MM.1S (cell line): ENCODE measurements around the gene DCXR.

Experiments
- DNase-seq: peaks from one replicate; pipeline ENCODE4 v3.0.0-alpha.2; 2015
- H2AFZ ChIP-seq: fragments of 300-600 bp; sonication (generic); 2 replicates; pipeline ENCODE4 v1.6.0; 2016; ENCODE audit warnings: antibody characterized with exemption, low read length
- H3F3A ChIP-seq: fragments of 300-600 bp; sonication (generic); 2 replicates; pipeline ENCODE4 v1.6.1; 2016; ENCODE audit warnings: mild to moderate bottlenecking, antibody characterized with exemption, low read length, moderate library complexity, mixed read lengths; ENCODE audit not compliant: insufficient read depth
- H3K27ac ChIP-seq: fragments of 300-600 bp; sonication (generic); 2 replicates; pipeline ENCODE4 v1.5.1; 2016; ENCODE audit warnings: mild to moderate bottlenecking, low read length
- H3K27me3 ChIP-seq: fragments of 300-600 bp; sonication (generic); replicated peaks from 2 replicates; pipeline ENCODE4 v1.6.0; 2016; ENCODE audit warnings: low read length; ENCODE audit not compliant: insufficient read depth
- H3K36me3 ChIP-seq: fragments of 300-600 bp; sonication (generic); replicated peaks from 2 replicates; pipeline ENCODE4 v1.6.1; 2016; ENCODE audit warnings: mild to moderate bottlenecking, low read length, mixed read lengths; ENCODE audit not compliant: insufficient read depth
- H3K4me1 ChIP-seq: fragments of 300-600 bp; sonication (generic); 2 replicates; pipeline ENCODE4 v1.6.1; 2016; ENCODE audit warnings: low read length, mixed read lengths
- H3K4me2 ChIP-seq: fragments of 300-600 bp; sonication (generic); 2 replicates; pipeline ENCODE4 v1.6.0; 2016; ENCODE audit warnings: low read depth, low read length
- H3K4me3 ChIP-seq: fragments of 300-600 bp; sonication (generic); 2 replicates; pipeline ENCODE4 v1.5.1; 2016; ENCODE audit warnings: low read length, mixed read lengths
- H3K79me2 ChIP-seq: fragments of 300-600 bp; sonication (generic); 2 replicates; pipeline ENCODE4 v1.6.1; 2016; ENCODE audit warnings: mixed run types, low read length, mixed read lengths
- H3K9ac ChIP-seq: fragments of 300-600 bp; sonication (generic); 2 replicates; pipeline ENCODE4 v1.6.1; 2016; ENCODE audit warnings: low read length, mixed read lengths
- H3K9me2 ChIP-seq: fragments of 300-600 bp; sonication (generic); replicated peaks from 2 replicates; pipeline ENCODE4 v1.6.1; 2016; ENCODE audit warnings: mild to moderate bottlenecking, low read length, mixed read lengths; ENCODE audit not compliant: insufficient read depth
- H3K9me3 ChIP-seq: fragments of 300-600 bp; sonication (generic); replicated peaks from 2 replicates; pipeline ENCODE4 v1.6.1; 2016; ENCODE audit warnings: mild to moderate bottlenecking, low read length, mixed read lengths; ENCODE audit not compliant: insufficient read depth
- H4K20me1 ChIP-seq: fragments of 300-600 bp; sonication (generic); 2 replicates; pipeline ENCODE4 v1.6.1; 2016; ENCODE audit warnings: mild to moderate bottlenecking, low read length, moderate library complexity, mixed read lengths; ENCODE audit not compliant: insufficient read depth
- EZH2 ChIP-seq: fragments of 300-600 bp; sonication (generic); optimal IDR thresholded peaks from 2 replicates; pipeline ENCODE3; 2017; ENCODE audit warnings: low read depth, mild to moderate bottlenecking, antibody characterized with exemption, low read length, mixed read lengths
- EZH2phosphoT487 ChIP-seq: fragments of 300-600 bp; sonication (generic); IDR thresholded peaks from 2 replicates; pipeline ENCODE4 v1.6.1; 2018; ENCODE audit warnings: antibody characterized with exemption, low read length
- TF ChIP-seq, protein P1 (sequence below): fragments of 300-600 bp; sonication (generic); IDR thresholded peaks from 2 replicates; pipeline ENCODE4 v1.5.1; 2016; ENCODE audit warnings: antibody characterized with exemption, low read length, mixed read lengths

The DCXR gene

DNA sequence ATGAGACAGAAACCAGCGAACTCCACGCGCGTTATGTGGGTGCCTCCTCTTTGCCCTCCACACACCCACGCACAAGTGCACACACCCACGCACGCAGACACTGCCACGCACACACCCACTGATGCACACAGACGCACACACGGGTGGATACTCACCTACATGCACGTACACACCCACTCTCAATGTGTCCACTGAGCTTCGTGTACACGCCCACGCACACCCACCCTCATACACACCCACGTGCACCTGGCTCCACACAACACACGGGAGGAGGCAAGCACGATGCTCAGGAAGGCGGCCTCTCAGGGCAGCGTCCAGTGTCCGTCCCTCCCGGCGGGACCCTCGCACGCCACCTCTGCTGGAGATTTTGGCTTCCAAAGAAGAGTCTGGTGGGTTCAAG lies 9.9 kb upstream of the DCXR start:
- H3K27me3 ChIP-seq = no peaks in the 10 kb centered on the region
- no peaks in the 10 kb centered on the region; the same call in 1 of the 2 replicates for H3K36me3 ChIP-seq
- H4K20me1 ChIP-seq = no peaks in the 10 kb centered on the region
- H3K4me1 ChIP-seq = no peaks in the 10 kb centered on the region
- no peak overlapping the region for H3K9ac ChIP-seq
- no peaks in the 10 kb centered on the region for H3K9me2 ChIP-seq
- no peak overlapping the region for H3K27ac ChIP-seq
- TF ChIP-seq, protein P1, sequence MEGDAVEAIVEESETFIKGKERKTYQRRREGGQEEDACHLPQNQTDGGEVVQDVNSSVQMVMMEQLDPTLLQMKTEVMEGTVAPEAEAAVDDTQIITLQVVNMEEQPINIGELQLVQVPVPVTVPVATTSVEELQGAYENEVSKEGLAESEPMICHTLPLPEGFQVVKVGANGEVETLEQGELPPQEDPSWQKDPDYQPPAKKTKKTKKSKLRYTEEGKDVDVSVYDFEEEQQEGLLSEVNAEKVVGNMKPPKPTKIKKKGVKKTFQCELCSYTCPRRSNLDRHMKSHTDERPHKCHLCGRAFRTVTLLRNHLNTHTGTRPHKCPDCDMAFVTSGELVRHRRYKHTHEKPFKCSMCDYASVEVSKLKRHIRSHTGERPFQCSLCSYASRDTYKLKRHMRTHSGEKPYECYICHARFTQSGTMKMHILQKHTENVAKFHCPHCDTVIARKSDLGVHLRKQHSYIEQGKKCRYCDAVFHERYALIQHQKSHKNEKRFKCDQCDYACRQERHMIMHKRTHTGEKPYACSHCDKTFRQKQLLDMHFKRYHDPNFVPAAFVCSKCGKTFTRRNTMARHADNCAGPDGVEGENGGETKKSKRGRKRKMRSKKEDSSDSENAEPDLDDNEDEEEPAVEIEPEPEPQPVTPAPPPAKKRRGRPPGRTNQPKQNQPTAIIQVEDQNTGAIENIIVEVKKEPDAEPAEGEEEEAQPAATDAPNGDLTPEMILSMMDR = no peak
- DNase-seq = no peak
- no peak overlapping the region for H3K4me3 ChIP-seq
- H3K4me2 ChIP-seq = no peak overlapping the region
- H3K9me3 ChIP-seq = no peaks in the 10 kb centered on the region
- H3K79me2 ChIP-seq = peaks cover 8% of the 10 kb centered on the region
- H3F3A ChIP-seq = no peaks in the 10 kb centered on the region
- H2AFZ ChIP-seq = no peak overlapping the region

DNA sequence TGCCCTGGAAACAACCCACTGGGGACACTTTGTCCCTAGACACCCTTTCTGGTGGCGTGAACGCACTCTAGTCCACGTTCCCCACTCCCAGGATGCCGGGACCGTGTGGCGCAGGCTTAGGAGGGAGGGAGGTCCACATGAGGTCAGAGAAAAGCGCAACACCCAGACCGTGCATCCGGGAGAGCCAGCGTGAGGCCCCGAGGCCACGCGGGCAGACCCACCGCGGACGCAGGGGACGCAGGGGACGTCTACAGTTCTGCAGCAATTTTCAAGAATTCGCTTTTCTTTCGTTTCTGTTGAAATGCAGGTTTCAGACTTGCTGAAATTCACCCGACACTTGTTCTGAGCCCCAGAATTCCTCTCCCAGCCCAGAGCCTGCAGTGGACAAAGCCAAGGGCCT lies 9.4 kb upstream of the DCXR start:
- no peak overlapping the region for H3K27ac ChIP-seq
- TF ChIP-seq, protein P1 = no peak
- TF ChIP-seq EZH2 (no peak), EZH2phosphoT487 (no peak)
- H3K79me2 ChIP-seq = peaks cover 4% of the 10 kb centered on the region; the same call in 1 of the 2 replicates
- no peaks in the 10 kb centered on the region for H3K9me3 ChIP-seq
- no peaks in the 10 kb centered on the region; the same call in 1 of the 2 replicates for H3K36me3 ChIP-seq
- H3K4me2 ChIP-seq = no peak overlapping the region
- H3K4me3 ChIP-seq = no peak overlapping the region
- H3F3A ChIP-seq = no peaks in the 10 kb centered on the region
- no peaks in the 10 kb centered on the region for H3K9me2 ChIP-seq
- no peaks in the 10 kb centered on the region for H3K27me3 ChIP-seq
- H4K20me1 ChIP-seq = no peaks in the 10 kb centered on the region
- H3K9ac ChIP-seq = no peak overlapping the region
- H3K4me1 ChIP-seq = no peaks in the 10 kb centered on the region
- H2AFZ ChIP-seq = no peak overlapping the region
- DNase-seq = no peak

DNA sequence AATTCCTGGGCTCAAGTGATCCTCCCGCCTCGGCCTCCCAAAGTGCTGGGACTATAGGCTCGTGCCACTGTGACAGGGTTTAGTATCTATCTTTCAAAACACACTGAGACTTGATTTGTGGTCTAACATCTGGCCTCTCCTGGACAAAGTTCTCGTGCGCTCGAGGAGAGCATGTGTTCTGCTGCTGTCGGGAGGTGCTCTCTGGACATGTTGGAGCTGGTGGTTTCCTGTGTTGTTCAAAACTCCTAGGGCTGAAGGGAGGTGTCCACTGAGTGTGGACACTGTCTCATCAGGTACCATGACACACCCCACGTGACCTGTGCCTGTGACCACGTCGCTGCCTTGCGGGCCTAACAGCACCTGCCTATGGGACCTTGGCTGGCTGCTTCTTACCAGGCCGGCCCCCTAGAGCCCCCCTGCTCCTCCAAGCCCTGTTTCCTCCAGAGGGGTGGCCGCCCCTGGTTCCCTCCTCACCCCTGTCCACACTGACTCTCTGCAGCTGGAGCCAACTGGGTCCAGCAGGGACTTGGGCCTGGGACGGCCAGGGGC lies 8.5 kb upstream of the DCXR start:
- no peaks in the 10 kb centered on the region; the same call in 1 of the 2 replicates for H3K36me3 ChIP-seq
- H2AFZ ChIP-seq = no peak overlapping the region

More for the DNA sequence above, 8.5 kb upstream of the DCXR start:
- H3K4me3 ChIP-seq = no peak overlapping the region
- no peaks in the 10 kb centered on the region for H3K4me1 ChIP-seq
- H3K27ac ChIP-seq = no peak overlapping the region
- H3K9me3 ChIP-seq = no peaks in the 10 kb centered on the region
- 0 out of 2 replicates have a peak, but pooled peaks cover 4% of the 10 kb centered on the region for H3K27me3 ChIP-seq
- no peaks in the 10 kb centered on the region for H3F3A ChIP-seq
- no peak overlapping the region for H3K4me2 ChIP-seq
- TF ChIP-seq EZH2 = no peak
- TF ChIP-seq, protein P1 = no peak
- TF ChIP-seq EZH2phosphoT487 = no peak
- H3K79me2 ChIP-seq = peaks cover 3% of the 10 kb centered on the region; the same call in 1 of the 2 replicates
- H3K9me2 ChIP-seq = no peaks in the 10 kb centered on the region
- no peaks in the 10 kb centered on the region for H4K20me1 ChIP-seq
- no peak for DNase-seq
- no peak overlapping the region for H3K9ac ChIP-seq
